HG03097 (cell line): Measurements from ENCODE around the gene CATSPERD.

ENCODE experiments used
- ATAC-seq: cut with Tn5 transposase; IDR thresholded peaks from one replicate; pipeline ENCODE4 v1.9.1; 2021; ENCODE audit not compliant: unreplicated experiment, low FRiP score

The CATSPERD gene

DNA sequence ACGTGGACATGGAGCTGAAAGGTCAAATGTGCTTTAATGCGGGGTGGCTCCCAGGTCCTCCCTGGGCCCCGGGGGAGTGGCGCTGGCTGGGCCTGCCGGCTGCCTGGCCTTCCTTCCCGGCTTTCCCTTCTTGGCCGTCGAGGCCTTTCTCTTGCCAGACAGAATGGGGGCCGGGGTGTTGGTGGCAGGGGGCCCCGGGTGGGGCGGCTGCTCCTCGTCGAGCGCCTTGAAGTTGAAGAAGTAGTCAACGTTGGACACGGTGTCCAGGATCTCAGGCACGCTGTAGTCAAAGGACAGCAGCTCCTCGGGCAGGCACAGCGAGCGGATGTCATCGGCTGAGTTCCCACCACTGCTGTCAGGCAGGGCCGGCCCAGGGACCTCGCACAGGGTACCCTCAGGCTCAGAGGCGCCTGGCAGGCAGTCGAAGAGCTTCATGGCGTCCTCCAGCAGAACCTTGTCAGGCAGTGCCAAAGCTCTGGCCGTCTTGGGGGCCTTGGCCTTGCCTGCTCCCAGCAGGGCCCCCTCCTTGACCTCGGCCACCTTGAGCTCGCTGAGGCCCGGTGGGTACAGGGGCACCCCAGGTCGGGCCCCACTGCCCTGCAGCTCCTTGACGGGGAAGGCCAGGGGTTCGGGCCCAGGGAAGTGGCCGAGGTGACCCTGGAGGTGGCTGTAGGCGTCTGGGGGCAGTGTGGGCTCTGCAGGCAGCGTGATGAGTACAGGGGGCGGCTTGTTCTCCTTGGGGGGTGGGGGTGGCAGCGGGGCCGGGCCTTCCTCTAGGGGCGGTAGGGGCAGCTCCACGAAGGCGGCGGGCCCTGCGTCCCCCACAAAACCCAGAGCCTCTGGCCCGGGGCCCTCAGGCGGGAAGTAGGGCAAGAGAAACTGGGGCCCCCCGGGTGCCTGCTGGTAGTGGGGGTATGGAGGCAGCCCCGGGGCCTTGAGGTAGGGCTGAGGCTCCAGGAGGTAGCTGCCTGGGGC lies 62.8 kb downstream of the CATSPERD start:
- ATAC-seq, result no peak

DNA sequence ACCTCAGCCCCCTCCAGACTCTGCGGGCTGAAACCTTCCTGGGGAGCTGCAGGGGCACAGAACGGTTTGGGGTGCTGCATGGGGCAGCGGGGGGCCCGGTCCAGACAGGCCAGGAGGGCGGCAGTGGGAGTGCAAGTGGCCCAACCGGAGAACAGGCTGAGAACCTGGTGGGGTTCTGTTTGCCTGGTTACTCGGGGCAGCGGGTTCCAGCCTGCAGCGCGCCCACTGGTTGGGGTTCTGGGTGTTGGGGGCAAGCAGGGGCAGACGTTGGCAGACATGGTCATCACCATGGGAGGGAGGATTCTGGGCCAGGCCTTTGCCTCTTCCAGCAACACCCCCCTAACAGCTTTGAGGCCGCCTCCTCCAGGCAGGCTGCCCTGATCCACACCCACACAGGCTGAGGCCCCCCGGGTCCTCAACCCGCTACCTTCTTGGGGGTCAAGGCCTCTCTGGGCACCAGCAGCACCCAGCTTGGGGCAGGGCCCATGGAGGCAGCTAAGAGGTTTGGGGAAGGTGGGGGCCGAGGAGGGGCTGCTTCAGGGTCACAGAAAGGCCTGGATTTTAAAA lies 64.2 kb downstream of the CATSPERD start, which contains the start of gene PRR22:
Gene PRR22, minus strand, starts transcription at position 166 of the 567 bp plus-strand sequence. Its CDS starts 86 bp downstream, at position 80.
- ATAC-seq, result no peak

DNA sequence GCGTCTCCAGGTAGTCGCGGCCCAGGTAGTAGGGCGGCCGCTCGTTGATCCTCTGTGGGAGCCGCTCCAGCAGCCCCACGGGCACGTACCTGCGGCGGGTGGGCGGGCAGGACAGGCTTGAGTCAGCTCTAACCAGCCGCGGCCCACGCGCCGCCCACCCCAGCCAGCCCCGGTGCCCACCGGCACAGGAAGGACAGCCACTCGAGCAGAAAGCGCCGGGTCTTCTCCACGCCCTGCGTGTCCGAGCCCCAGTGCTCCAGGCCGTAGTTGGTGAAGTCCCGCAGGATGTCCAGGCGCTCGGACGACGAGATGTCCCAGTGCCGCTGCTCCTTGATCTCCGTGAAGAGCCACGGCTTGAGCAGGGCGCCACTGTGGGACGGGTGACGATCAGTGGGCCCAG lies 65.0 kb downstream of the CATSPERD start:
- no peak for ATAC-seq

DNA sequence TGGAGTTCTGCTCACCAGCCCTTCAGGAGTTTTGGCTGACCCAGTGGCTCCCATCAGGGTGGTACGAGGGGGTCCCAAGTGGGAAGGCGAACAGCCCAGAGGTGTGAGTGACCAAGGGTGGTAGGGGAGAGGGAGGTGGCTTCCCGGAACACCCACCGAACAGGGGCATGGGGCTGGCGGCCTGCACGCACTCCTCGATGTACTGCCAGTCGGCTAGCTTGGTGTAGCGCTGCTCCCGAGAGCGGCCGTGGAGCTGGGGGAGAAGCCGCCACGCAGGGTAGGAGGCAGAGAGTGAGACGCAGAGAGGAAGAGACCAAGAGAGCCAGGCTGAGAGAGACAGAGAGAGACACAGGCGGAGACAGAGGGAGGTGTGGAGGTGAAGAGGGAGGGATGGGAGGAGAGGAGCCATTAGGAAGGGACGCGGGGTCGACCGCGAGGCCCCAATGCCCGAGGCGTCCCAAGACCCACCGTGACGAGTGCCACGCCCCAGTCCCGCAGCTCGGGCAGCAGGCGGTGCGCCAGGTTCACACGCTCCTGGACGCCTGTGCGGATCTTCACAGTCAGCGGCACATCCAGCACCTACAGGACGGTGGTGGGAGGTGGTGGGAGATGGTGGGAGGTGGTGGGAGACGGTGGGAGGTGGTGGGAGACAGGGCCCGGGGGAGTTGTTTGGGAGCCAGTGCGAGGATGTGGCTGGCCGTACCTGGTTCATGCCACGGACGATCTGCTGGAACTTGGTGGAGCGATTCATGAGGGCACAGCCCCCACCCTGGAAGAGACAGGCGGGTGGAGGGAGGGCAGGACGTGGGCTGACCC lies 66.4 kb downstream of the CATSPERD start:
- no peak for ATAC-seq

DNA sequence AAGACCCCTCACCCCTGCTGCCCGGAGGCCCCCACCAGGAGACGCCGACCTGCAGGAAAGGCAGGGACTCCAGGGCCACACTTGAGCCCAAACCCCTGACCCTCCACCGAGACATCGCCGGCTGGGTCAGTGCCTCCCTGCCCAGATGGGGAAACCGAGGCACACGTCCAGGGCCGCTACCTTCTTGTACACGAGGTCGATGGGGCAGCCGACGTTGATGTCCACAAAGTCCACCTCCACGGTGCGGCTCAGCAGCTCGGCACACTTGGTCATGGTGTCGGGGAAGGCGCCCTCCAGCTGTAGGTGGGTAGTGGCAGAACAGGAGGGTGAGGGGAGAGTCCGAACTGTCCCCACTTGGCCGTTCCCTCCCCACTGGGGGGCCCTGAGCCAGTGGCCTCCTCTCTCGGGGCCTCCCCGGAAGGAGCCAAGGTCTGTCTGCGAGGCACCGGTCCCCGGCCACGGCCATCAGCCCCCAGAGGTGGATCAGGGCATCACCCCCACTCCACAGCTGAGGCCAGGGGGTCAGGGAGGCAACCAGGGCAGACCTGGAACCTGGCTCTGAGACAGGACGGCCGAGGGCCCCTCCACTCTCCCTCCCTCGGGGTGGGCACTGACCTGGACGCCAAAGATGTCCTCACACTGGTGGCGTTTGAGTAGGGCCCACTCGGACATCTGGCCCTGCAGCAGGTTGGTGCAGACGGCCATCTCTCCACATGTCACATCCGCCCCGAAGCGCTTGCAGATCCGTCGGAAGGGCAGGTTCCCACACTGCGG lies 67.2 kb downstream of the CATSPERD start:
- no peak for ATAC-seq

DNA sequence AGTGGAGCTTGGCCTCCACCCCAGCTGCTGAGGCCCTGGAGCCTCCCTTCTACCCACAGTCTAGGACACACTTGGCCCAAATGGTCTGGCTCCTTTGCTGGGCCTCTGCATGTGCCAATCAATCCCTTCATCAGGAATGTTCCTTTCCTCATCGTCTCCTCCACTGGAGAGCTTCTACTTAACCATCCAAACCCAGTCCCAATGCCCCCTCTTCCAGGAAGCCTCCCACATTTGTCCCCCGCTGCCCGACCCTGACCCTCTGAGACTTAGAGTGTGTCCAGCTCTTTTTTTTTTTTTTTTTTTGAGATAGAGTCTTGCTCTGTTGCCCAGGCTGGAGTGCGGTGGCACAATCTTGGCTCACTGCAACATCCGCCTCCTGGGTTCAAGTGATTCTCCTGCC lies 68.0 kb downstream of the CATSPERD start:
- no peak for ATAC-seq

DNA sequence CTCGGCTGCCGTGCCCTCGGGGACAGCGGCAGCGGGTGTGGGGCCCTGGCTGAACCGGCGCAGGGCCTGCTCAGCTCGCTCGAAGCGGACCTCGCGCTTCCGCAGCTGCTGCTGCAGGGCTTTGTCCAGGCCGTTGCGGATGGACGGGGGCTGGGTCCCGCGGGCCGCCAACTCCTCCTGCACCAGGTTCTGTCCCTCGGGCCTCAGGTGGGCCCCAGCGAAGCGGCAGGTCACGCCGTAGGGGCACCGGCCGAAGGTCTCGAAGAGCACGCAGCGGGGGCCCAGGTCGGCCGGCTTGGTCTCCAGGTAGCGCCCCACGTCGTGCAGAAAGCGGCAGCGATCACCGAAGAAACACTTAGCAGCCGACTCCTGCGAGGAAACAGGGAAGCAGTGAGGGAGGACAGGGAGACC lies 68.9 kb downstream of the CATSPERD start:
- no peak for ATAC-seq

DNA sequence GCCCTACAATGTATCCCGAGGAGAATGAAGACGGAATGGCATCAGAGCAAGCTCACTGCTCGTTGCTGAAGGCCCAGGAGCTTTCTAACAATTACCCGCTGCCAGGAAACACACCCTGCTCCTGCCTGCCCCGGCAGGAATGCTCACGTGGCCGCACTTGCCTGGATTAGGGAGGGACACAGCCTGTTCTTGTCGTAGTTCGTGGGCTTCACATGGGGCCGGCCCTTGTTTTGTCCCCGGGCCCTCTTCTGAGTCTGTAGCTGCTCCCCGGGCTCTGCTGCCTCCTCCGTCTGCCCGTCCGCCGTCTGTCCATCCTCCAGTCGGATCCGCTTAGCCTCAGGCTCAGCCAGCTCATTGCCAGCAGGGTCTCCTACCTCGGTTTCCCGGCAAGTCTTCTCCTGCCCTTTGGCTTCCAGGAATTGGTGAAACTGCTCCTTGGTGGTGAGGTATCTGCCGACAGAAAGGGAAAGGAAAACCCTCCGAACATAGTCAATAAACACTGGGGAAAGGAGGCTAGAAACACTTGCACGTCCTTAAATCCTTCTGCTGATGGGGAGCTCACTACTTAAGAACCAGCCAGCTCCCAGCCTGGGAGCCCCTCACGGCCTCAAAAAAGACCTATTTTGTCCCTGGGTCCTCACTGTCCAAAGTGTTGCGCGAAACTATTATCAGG lies 69.6 kb downstream of the CATSPERD start:
- ATAC-seq, result no peak

DNA sequence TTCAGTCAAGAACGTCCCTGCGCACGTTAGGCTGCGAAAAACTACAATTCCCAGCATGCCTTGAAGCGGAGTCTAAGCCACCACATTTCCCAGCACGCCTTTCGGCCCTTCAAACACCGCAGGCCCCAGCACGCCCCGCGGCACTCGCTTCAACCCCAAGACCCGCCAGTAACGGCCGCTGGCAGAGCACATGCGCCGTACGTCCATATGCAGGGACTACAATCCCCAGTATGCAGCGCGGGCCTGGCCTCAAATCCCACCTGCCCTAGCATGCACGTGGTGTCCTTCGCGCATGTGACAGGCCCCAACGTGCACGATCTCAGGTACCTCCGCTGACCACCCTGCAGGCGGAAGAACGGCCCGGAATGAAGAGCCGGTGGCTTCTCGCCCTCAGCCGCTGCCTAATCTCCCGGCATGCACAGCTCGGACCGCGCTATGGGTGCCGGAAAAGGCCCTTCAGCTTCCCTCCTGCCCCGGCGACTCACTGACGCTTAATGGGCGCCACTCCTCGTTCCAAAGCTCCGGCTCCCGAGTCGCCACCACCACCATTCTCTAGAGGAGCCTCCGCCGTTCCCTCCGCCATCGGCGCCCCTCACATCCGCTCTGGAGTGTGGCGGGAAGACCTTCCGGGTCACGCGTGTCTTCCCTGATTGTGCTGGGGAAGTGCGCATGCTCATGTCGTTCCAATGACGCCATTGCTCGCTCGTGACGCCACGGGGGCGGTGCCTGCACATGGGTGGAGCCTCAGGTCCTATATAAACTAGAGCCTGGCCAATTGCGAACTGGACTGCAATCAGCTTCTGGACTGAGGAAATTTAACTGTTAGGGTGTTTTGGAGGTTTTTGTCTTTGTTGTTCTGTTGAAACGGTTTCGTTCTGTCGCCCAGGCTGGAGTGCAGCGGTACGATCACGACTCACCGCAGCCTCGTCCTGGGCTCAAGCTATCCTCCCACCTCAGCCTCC lies 70.4 kb downstream of the CATSPERD start, which contains the start of gene DUS3L:
Gene DUS3L, minus strand, starts transcription at position 605 of the 962 bp plus-strand sequence. Its CDS starts 22 bp downstream, at position 583.
- ATAC-seq, result peak; percentile 90

DNA sequence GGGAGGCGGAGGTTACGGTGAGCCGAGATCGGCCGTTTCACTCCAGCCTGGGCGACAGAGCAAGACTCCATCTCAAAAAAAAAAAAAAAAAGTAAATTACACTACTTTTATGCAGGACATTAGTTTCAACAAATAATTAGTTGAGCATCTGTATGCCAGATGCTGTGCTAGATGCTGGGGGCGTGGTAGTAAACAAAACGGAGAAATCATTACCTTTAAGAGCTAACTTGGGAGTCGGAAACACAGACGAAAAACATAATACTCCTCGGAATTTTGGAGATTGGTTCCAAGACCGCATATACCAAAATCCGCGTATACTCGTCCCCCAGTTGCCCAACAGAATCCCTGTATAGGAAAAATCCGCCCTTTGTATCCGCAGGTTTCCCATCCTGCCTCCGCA lies 71.8 kb downstream of the CATSPERD start:
- ATAC-seq, result no peak

DNA sequence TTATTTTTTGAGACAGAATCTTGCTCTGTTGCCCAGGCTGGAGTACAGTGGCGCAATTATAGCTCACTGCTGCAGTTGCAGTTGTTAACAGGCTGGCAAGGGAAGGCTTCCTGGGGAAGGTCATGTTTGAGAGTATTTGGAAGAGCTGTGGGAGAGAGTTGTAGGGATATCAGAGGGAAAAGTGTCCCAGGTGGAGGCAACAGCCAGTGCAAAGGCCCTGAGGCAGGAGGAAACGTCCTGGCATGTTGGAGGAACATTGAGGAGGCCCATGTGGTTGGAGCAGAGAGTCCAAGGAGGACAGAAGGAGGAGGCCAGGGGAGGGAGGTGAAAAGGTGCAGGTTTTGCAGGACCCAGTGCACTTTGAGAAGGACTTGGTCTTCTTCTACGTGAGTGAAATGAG lies 72.8 kb downstream of the CATSPERD start:
- no peak for ATAC-seq

DNA sequence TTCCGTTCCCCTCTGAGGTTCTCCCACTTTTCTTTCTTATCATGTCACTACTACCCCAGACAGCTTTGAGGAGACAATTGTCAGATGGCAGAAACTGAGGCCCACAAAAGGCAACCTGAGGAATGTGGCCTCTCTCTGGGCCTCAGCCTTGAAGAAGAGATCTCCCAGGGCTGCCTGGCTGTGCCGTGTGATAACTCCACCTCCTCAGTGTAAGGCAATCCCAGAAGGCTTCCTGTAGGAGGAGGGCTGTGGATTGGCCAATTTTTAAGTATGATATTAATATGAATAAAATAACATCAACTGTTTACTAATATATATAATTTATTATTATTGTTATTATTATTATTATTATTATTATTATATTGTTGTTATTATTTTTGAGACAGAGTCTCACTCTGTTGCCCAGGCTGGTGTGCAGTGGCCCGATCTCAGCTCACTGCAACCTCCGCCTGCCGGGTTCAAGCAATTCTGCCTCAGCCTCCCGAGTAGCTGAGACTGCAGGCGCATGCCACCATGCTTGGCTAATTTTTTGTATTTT lies 75.0 kb downstream of the CATSPERD start:
- ATAC-seq, result no peak

DNA sequence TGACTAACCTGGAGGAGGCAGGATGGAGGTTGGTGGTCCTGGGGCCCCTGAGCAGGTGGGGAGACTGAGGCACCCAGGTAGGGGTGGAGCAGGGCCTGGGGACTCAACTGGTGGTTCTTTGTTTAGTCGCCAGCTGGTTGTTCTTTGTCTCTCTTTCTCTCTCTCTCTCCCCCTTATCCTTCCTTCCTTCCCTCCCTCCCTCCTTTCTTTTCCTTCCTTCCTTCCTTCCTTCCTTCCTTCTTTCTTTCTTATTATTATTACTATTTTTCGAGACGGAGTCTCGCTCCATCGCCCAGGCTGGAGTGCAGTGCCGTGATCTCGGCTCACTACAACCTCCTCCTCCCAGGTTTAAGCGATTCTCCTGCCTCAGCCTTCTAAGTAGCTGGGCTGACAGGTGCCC lies 77.8 kb downstream of the CATSPERD start:
- no peak for ATAC-seq

DNA sequence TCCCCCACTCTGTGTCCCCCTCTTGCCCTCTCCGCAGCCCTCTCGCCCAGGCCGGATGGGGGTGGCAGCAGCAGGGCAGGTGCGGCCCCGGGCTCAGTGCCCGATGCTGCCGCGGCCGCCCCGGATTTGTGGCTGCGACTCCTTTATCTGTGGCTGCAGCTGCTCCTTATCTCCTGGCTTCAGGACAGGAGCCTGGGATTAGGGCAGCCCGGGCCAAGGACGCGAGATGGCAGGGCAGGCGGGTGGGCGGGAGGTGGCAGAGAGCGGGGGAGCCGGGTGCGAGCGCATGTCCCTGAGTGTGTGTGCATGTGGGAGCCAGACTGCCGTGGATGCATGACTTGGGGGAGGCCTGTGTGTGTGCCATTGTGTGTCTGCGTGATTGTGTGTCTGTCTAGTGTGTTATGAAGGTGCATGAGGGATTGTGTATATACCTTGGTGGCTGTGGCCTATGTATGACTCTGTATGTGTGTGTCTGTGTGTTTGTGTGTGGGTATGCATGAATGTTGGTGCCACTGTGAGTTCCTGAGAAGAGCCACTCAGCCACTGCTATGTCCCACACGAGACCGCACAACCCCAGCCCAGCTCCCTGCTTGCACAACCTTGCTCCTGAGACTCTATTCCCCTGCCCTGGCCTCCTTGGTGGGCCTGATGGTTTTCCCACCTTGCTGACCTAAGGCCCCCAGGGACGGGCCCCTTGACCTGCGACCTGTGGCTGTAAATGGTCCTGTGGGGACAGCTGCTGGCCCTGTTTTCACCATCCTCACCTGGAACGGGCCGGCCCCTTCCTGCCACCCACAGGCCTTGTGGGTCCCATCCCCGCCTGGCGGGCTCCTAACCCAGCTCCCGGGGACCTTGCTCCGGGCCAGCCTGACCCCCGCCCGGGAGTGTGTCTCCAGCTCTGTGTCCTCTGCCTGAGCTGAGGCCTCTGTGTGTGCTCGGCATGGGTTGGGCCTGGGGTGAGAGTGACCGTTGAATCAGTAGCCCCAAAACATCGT lies 79.1 kb downstream of the CATSPERD start:
- no peak for ATAC-seq

DNA sequence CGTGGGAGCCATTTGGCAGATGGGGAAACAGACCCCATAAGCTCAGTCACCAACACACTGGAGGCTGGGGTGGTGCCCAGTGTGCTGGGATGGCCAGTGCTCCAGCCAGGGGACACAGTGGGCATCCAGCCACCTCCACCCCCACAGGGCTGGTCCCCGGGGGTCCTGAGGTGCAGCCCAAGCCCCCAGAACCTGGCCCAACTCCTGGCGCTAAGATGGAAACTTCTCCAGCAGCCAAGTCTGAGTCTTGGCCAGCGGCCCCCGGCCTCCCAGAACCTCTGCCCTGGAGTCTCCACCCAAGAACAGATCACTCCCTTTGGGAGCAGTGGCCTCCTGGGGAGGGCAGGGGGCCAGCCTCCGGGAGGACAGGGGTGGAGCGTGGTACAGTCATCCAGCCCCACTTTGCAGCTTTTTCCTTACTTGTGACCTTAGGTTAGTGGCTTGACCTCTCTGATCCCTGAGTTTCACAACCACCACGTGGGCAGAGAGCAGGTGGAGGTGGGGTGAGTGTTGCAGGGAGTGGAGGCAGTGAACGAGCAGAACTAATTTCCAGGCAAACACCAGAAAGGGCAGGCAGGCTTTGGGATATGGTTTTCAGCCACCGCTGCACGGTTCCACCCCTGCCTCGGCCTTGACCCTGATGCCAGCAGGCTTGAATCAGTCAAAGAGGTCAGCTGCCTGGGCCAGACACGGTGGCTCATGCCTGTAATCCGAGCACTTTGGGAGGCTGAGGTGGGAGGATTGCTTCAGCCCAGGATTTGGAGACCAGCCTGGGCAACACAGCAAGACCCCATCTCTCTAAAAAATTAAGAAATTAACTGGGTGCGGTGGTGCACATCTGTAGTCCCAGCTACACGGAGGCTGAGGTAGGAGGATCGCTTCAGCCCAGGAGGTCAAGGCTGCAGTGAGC lies 80.2 kb downstream of the CATSPERD start:
- ATAC-seq, result no peak
